NOMO-1 treated with dmso at 0.1 percent for 144 hours (cell line): ENCODE measurements around the gene ZYG11B.
"Not testable (repeated sequence)": the region's sequence is repeated elsewhere in the genome, so short reads cannot be mapped to it uniquely, and the experiment has no call there.

Source experiments
- DNase-seq: peaks from one replicate; lab custom pipeline; 2025; ENCODE audit not compliant: unreplicated experiment; lab: John Stamatoyannopoulos, UW

ZYG11B gene

DNA sequence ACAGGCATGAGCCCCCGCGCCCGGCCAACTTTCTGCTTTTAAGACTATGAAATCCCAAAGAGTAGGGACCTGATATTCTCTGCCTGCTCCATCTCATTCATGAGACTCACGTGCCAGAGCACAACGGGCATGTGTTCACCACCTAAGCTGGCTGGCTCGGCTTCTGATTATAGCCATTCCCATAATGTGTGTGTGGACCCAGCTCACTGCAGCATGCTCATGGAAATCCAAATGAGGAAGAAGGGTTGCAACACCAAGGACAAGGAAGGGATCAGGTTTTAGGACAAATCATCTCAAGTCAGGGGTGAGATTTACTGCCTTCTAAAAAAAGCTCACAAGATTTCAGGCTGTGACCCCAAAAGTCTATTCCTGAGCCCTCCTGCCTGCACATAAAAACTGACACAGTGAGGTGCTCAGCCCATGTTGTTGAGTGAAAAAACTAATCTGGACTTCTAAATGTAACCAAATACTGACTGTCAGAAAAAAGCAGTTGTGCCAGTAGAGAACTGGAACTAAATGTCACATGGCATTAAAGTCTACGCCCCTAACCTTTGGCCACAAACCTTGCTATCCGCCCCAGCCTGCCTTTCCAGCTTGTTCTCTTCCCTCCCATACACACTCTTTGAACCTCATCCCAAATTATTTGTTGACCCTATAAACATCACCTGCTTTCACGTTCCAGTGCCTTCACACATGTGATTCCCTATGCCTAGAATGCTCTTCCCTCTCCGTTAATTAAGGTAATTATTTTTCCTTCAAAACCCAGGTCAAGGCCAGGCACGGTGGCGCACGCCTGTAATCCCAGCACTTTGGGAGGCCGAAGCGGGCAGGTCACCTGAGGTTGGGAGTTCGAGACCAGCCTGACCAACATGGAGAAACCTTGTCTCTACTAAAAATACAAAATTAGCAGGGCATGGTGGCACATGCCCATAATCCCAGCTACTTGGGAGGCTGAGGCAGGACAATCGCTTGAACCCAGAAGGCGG, 19.0 kb upstream of the ZYG11B start:
- DNase-seq: peak; percentile 10

- DNase-seq: peak; percentile 13
These were observed 18.2 kb upstream of the ZYG11B start for GRCh38 chr1:52707927-52708655.

GRCh38 chr1:52709016-52709415, 17.2 kb upstream of the ZYG11B start:
- DNase-seq: no peak

DNA sequence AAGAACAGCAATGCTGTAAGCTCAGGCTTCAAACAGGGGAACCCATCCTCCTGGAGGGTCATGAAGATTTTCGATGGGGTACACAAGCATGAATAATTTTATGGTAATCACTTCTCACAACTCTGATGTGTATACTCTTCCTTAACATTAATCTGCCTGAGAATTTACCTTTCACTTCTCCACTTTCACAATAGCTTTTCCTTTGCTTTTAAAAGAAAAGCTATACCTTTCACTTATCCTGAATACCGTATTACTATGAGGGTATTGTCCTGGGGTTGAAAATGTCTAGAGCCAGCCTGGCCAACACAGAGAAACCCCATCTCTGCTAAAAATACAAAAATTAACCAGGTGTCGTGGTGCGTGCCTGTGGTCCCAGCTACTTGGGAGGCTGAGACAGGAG, 12.7 kb upstream of the ZYG11B start:
- DNase-seq: no peak

- not testable (repeated sequence) for DNase-seq
These were observed 11.0 kb upstream of the ZYG11B start for GRCh38 chr1:52715296-52715695.

DNA sequence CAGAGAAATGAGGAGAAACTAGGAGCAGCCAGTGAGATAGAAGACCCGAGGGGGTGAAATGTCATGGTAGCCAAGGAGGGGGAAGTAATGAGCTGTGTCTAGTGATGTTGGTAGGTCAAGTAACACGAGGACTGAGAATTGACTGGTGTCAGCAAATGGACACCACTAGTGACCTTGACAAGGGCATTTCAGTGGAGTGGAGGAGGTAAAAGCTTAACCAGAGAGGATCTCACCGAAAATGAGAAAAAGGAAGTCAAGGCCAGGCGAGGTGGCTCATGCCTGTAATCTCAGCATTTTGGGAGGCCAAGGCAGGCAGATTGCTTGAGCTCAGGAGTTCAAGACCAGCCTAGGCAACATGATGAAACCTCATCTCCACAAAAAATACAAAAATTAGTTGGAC, 3.0 kb upstream of the ZYG11B start:
- no peak for DNase-seq

DNA sequence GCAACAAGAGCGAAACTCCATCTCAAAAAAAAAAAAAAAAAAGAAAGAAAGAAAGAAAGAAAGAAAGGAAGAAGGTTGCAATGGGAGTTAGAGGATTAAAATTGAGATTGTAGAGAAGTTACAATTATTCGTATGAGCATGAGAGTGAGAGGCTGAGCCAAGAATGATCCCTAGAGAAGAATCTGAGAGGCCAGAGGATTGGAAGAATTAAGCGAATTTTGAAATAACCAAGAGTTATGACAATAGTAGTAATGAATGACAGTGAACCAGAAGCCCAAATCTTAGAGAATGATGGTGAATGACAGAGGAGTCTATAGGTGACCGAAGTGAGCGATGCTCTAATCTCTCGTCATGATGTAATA, 369 bp upstream of the ZYG11B start:
- DNase-seq: no peak

- DNase-seq: no peak
These were observed 897 bp downstream of the ZYG11B start for GRCh38 chr1:52727114-52727586.

DNA sequence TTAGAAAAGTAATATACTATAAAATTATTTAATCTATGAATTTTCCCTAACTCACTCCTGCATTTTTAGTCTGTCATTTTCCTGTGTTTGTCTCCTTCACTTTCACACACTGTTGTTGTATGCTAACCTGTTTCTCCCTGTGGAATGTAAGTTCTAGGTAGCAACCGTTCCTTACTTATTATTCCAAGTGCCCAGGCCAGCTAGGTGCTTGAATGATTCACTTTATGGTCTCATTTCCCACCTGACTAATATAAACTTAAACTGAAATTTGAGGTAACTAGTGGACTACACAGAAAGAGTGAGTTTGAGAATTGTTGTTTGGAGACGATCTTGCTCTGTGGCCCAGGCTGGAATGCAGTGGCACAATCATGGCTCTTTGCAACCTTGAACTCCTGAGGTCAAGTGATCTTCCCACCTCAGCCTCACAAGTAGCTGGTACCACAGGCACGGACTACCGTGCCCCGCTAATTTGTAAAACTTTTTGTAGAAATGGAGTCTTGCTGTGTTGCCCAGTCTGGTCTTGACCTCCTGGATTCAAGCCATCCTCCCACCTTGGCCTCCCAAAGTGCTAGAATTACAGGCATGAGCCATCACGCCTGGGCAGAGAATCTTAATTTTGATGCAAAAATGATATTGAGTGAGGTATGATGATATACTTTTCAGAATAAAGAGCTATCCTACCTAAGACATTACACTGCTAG, 1.9 kb downstream of the ZYG11B start:
- DNase-seq: no peak

DNA sequence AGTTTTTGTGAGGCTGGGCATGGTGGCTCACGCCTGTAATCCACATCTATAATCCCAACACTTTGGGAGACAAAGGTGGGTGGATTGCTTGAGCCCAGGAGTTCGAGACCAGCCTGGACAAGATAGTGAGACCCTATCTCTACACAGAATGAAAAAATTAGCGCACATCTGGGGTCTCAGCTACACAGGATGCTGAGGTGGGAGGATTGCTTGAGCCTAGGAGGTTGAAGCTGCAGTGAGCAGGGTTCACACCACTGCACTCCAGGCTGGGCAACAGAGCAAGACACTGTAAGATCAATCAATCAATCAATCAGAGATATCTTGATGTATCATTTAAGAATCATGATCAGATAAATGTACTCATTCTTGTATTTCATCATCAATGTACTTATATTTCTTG, 7.1 kb downstream of the ZYG11B start:
- DNase-seq: no peak

DNA sequence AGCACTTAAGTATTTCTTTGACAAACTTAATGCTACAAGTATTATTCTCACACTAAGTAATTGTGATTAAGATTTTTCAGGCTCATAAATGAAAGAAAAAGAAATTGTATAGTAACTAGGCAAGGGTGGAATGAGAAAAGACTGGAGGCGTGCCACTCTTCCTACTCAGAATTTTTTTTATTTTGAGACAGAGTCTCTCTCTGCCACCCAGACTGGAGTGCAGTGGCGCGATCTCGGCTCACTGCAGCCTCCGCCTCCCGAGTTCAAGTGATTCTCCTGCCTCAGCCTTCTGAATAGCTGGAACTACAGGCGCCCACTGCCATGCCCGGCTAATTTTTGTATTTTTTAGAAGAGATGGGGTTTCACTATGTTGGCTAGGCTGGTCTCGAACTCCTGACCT, 9.1 kb downstream of the ZYG11B start:
- DNase-seq: not testable (repeated sequence)

GRCh38 chr1:52738148-52738547, 11.9 kb downstream of the ZYG11B start:
- no peak for DNase-seq

DNA sequence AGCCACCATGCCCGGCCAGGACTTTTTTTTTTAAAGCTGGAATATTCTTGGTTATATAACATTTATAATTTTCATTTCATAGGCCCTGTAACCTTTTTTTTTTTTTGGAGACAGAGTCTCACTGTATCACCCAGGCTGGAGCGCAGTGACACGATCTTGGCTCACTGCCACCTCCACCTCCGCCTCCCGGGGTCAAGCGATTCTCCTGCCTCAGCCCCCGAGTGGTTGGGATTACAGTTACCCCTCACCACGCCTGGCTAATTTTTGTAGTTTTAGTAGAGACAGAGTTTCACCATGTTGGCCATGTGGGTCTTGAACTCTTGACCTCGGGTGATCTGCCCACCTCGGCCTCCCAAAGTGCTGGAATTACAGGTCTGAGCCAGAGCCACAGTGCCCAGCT, 12.6 kb downstream of the ZYG11B start:
- no peak for DNase-seq

DNA sequence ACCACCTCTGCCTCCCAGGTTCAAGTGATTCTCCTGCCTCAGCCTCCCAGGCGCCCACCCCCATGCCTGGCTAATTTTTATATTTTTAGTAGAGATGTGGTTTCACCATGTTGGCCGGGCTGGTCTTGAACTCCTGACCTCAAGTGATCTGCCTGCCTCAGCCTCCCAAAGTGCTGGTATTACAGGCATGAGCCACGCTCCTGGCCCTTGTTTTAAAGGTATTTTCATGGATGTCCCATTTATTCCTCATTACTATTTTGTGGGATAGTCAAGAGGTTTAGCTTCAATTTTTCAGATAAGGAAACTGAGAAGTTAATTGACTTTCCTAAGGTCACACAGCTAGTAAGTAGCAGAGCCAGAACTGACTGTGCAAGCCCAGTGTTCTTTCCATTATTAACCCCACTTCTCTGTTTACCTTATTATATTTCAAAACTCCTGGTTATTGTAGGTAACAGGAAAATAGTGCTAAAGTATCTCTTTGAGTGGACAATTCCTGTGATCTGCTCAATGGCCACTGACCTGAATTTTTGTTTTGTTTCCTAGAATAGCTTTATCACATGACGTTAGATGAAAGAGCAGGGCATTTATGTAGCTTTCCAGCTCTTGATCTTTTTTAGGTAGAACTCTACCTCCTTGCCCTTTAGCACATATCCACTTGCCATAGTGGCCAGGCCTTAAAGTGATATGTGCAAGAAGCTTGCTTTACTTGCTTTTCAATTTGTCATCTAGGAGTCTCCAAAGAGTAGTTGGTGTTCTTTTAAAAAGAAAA, 13.6 kb downstream of the ZYG11B start:
- no peak for DNase-seq

- no peak for DNase-seq
These were observed 15.0 kb downstream of the ZYG11B start for GRCh38 chr1:52741259-52741658.

GRCh38 chr1:52746189-52746588, 19.9 kb downstream of the ZYG11B start:
- DNase-seq: no peak

DNA sequence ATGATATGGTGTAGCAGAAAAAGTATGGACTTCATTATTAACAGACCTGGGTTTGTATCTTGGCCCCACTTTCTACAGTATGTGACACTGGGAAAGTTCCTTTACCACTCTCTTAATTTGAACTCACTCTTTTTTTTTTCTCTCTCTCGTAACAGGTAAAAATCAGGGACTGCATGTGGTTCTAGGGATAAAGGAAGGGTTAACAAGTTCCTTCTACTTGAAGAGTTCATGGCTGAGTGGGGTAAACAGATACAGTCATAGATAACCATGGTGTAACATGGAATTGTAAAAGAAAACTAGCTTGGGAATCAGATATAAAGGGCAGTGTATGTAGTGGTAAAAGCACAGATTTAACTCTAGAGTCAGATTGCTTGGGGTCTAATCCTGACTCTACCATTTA, 21.2 kb downstream of the ZYG11B start:
- no peak for DNase-seq

DNA sequence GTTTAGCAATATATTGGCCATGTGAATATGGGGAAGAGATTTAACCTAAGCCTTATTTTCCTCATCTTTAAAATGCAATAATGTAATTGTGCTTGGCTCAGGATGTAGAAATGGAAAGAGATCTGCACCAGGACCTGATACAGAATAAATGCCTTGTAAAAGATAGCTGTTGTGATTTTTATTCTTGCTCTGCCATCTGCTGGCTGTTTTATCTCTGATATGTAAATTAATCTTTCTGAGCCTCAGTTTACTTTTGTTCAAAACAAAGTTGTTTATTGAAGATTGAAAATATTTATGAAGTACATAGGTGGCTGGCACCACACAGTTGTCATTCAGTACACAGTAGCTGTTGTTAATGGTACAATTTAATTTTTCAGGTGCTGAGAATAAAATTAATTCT, 21.9 kb downstream of the ZYG11B start:
- DNase-seq: no peak

- not testable (repeated sequence) for DNase-seq
These were observed 23.2 kb downstream of the ZYG11B start for GRCh38 chr1:52749496-52749895.

- not testable (repeated sequence) for DNase-seq
These were observed 23.9 kb downstream of the ZYG11B start for GRCh38 chr1:52750139-52750538.
